Brain pericyte (primary cell): ENCODE results near the gene RHEX.

Experiments used
- DNase-seq: peaks from one replicate; pipeline ENCODE4 v3.0.0-alpha.2; 2012; ENCODE audit warnings: low read depth, low spot score

Gene RHEX

DNA sequence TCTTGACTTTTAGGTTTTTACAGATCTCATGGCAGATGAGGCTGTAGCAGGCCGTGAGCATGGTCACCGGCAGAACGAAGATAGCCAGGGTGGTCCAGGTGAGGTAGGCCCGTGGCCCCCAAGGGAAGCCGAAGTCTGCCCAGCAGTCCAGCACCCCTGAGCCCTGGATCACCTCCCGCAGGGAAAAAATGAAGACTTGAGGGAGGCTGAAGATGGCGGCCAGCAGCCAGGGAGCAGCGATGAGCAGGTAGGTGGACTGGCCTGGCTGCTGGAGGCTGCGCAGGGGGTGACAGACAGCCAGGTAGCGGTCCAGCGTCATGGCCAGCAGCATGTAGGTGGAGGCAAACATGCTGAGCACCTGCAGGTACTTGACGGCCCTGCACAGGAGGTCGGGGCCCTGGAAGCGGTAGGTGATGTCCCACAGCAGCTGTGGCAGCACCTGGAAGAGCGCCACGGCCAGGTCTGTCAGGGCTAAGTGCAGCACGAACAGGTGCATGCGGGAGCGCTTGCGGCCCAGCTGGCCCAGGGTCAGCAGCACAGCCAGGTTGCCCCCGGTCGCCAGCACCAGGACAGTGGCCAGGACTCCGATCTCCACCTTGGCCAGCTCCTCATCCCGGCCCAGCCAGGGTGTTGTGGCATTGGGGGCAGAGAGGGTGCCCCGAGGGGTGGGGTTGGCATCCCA lies 63.4 kb downstream of the RHEX start:
- no peak for DNase-seq

- DNase-seq: no peak
Observed at GRCh38 chr1:206116873-206117150, 63.8 kb downstream of the RHEX start.

GRCh38 chr1:206117151-206117948 lies 64.4 kb downstream of the RHEX start, which contains the start of gene AVPR1B:
AVPR1B (minus strand) TSS chr1:206117388; CDS start chr1:206116890, 498 bp downstream.
- DNase-seq: no peak

- no peak for DNase-seq
Observed at GRCh38 chr1:206120406-206120805, 67.4 kb downstream of the RHEX start.

DNA sequence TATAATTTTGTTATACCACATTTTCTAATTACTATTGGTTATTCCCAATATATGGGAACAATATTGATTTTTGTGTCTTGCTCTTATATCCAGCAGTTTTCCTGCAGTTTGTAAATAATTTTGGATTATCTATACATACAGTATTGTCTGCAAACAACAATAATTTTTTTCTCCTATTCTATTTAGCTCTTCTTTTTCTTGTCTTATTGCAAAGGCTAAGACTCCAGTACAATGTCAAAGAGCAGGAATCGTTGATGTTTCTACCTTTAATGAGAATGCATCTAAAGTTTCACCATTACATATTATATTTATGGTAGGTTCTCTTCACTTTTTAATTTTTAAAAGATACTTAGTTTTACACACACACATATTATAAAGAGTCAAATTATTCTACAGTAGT lies 68.3 kb downstream of the RHEX start:
- no peak for DNase-seq

DNA sequence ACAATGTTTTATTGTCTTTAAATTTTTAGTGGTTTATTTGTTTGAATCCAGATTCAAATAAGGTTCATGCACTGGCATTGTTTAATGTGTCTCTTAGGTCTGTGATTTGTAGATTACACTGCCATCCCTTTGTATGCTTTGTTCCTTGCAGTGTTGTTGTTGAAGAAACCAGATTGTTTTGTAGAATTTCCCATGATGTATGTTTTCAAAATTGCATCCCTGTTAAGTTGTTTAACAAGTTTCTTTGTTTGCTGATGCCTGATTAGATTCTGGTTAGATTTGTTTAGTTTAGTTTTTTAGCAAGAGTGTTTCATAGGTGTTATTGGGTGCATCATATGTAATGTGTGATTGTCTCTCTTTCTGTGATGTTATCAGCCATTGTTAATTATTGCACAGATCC lies 69.7 kb downstream of the RHEX start:
- no peak for DNase-seq

DNA sequence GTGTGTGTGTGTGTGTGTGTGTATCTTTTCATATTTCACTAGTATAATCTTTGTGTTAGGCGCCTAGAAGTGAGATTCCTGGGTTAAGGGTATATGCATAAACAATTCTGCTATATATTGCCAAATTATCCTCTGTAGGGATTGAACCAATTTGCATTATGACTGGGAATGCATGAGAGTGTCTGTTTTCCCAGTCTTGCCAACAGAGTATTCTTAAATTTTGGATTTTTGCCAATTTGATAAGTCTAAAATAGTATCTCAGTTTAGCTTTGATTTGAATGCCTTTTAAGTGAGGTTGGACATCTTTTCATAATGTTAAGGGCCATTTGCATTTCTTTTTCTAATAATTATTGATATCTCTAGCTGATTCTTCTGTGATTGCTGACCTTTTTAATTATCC lies 72.4 kb downstream of the RHEX start:
- no peak for DNase-seq

DNA sequence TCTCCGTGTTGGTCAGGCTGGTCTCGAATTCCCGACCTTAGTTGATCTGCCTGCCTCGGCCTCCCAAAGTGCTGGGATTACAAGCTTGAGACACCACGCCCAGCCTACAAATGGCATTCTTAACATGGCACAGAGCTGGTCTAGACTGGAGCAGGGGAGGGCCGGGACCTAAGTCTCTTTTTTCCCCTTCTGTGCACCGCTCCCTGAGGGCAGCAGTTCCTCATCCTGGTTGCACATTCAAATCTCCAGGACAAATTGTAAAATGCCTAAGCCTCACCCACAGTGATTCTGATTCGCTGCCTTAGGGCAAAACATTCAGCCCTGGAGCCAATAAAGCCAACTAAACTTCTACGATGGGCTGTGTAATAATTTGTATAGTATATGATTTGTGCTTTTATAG lies 74.4 kb downstream of the RHEX start:
- no peak for DNase-seq

- no peak for DNase-seq
Observed at GRCh38 chr1:206128196-206128595, 75.2 kb downstream of the RHEX start.

DNA sequence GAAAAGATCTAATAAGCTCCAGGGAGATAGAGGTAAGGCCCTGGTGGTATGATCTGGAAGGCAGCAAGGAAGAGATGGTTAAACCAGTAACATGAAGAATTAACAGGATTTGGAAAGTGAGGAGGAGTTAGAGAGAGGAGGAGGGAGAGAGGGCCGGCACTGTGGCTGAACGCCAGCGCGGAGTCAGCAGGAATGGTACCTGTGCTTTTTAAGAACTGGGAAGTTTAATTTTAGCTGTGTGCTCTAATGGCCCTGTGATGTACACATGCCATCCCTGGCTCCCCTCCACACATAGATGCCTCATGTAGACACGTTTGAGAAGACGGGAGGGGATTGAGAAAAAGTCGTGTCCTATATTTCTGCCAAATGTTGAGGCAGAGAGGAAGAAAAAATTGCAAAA lies 78.1 kb downstream of the RHEX start:
- no peak for DNase-seq

- DNase-seq: no peak
Observed at GRCh38 chr1:206133751-206134415, 80.9 kb downstream of the RHEX start.

DNA sequence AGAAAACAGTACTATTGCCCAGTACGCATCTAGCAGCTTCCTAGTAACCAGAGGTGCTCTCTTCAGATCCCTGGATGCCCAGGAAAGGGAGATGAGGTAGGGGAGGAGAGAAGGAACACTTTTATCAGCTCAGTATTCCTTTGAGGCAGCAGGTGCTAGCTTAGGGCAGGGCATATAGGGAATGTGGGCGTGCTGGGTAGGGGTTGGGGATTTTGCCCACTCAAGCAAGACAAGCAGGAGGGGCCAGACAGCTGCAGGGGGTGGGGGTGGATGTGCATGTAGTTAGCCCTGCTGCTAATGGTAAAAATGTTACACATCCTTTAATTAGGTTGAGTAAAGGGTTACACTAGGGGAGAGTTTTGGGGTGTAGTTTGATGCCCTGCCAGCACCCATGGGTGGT lies 82.3 kb downstream of the RHEX start:
- DNase-seq: no peak

DNA sequence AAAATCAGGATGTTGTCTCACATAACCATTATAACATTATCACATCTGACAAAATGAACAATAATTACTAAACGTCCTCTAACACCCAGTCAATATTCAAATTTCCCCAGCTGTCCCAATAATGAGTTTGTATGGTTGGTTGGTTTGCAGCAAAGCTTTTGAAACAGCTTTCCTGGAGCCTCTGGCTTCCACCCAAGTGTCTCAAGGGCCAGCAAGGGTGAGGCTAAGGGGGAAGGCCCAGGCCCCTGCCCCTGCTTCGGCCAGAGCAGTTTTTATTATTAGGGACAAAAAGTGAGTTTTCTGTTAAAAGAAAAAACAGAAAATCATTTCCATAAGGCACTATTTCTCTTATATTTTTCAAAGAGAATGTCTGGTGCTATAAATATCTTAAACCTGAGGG lies 83.3 kb downstream of the RHEX start:
- DNase-seq: no peak

DNA sequence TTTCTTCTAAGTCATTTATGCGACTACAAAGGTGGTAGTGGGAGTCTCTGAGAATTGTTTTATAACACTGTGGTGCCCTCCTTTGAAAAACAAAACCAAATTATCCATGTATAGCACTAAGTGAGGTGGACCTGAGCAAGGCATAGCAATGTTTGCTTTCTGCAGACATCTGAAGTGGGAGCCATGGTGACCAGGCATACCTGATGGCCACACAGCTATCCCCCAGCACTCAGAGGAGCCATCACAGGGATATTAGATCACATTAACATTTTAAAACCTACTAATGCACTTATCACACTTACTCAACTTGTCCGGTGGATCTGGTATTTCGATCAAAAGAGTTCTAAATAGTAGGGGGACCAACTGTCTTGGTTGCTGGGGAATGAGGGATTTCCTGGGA lies 89.0 kb downstream of the RHEX start:
- DNase-seq: no peak

DNA sequence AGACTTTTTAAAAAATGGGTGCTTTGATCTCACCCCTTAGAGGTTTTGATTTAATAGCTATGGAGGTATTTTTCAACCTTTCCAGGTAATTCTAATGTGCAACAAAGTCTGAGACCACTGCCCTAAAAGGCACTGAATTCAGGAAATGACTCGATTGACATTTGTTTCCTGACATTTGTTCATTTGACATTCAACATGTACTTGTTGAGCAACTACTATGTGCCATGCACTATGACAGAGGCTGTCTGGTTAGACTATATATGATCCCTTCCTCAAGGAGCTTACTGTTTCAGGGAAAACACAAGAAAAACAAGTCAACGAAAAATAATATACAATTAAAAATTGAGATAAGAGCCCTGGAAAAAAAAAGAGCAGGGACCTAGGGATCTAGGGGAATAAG lies 89.8 kb downstream of the RHEX start:
- DNase-seq: no peak

DNA sequence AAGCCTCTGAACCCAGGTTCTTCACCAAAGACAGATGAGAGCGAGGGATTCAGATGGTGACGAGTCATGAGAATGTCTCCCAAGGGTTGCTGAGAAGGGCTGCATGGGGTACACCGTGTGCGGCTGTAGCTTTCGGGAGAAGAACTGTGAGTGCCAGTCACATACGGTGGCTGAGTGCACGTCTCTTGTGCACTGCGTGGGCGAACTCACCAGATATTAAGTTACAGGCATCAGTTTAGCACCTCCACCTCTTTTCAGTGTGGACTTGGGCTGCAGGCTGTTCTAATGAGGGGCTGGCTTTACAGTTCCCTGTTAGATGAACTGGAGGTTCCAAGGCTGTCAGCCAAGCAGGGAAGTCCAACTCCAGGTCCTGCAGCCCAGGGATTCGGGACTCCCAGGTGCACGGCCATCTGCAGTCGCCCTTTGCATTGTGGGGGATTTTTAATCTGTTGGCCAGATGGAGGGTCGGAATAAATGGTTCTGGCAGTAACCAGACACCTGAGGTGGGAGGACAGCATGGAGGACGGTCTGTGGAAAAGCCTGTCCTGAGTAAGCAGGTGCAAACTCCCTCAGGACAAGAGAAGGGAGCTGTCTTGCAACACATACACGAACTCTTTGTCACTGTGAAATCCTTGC lies 90.7 kb downstream of the RHEX start:
- DNase-seq: no peak

DNA sequence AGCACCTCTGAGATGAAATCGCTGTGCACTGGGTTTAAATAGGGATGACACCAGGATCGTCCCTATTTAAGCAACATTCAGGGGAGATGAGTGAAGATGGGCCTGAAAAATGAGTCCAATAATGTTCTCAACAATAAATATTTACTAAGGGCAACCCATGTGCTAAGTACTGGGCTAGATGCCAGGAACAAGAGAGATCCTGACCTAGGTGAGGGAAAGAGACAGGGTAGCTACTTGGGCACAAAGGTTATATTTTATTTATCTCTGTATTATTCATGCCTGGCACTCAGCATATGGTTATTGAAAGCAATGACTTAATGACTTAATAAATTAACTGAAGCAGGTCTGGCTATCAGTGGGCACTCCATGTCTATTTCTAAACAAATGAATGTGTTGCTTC lies 91.6 kb downstream of the RHEX start:
- DNase-seq: no peak

DNA sequence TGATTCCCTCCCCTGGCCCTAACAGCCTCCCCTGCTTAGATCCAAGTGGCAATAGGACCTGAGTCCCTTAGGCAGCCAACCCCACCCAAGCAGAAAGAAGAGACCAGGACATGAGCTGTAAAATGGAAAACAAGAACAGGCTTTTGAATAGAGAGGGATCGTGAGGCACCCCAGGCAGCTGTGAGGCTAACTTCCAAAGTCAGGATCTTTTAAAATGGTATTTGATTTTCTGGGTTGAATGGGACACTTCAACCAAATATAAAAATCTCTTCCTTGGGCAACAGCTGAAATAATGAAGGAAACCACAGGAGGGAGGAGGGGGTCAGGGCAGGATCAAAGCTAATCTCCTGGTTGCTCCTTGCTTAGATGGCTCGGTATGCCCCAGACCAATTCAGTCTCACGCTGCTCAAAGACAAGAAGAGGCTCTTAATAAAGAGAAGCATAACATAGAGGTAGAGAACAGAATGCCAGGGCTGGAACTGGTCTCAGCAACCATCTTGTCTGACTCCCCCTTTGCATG lies 92.9 kb downstream of the RHEX start:
- DNase-seq: no peak
